ENCODE measurements around the gene ZFTA. TPM values are rescaled to one million over a fixed set of nuclear protein-coding genes. Genes with fewer than 3 reads are reported as not detected.

ZFTA gene
- total RNA-seq, 4 donors from 2014 or later: 13.2 to 31.8 (median 24.5) TPM

DNA sequence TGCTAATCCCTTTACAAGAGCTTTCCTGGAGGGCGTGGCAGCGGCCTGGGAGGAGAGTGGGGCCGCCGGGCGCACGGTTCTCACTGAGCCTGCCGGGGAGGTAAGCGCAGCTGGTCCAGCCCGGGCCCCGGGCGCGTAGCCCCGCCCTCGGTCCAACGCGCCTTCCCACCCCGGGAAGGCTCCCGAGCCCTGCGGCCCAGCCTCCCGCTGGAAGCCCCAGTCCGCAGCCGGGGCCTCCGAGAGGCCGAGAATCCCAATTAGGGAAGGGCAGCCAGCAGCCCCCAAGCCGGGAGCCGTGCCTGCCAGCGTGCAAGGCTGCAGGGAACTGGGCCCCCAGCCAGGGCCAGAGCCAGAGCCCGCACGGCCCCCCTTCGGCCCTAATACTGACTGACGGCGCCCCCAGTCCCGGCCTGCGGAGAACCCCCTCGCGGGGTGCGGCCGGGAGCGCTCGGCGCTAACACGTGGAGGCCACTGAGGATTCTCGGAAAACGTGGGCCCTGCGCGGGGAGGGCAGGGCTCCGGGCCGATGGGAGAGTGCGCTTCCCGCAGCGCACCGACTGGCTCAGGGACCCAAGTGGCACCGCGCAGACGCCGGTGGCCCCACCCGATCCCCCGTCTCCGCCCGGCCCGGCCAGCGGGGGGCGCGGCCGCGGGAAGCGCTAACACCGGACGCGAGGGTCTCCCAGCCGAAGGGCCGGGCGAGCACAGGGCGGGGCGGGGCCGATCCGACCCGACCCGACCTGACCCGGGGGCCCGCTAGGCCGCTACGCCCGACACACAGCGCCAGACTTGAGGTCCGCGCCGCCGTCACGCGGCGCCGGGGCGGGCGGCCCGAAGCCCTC is 5.7 kb downstream of the ZFTA start:
- ATAC-seq: peak; percentile 57
- peak overlapping the region; percentile 43 to 91 (median 88) for H3K27ac ChIP-seq
- TF ChIP-seq POLR2A (IDR thresholded peaks at IDR 0.05): peak in 1 of 2 donors; percentile 13
- TF ChIP-seq, protein P1, sequence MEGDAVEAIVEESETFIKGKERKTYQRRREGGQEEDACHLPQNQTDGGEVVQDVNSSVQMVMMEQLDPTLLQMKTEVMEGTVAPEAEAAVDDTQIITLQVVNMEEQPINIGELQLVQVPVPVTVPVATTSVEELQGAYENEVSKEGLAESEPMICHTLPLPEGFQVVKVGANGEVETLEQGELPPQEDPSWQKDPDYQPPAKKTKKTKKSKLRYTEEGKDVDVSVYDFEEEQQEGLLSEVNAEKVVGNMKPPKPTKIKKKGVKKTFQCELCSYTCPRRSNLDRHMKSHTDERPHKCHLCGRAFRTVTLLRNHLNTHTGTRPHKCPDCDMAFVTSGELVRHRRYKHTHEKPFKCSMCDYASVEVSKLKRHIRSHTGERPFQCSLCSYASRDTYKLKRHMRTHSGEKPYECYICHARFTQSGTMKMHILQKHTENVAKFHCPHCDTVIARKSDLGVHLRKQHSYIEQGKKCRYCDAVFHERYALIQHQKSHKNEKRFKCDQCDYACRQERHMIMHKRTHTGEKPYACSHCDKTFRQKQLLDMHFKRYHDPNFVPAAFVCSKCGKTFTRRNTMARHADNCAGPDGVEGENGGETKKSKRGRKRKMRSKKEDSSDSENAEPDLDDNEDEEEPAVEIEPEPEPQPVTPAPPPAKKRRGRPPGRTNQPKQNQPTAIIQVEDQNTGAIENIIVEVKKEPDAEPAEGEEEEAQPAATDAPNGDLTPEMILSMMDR (IDR thresholded peaks at IDR 0.05): peak in 3 of 4 experiments; percentile 28 to 49 (median 36)
- peak; percentile 36 for TF ChIP-seq POLR2AphosphoS5 (IDR thresholded peaks at IDR 0.05)
- TF ChIP-seq EP300 (IDR thresholded peaks at IDR 0.05): no peak
- WGBS, 2 donors (ENCODE audit: low coverage in 1 of 2): no CpG with 5 or more reads among the region's 96 CpGs
- H3K27me3 ChIP-seq: no peaks in the 10 kb centered on the region
- peaks cover 0 to 18% of the 10 kb centered on the region in 2 donors for H3K36me3 ChIP-seq
- H3K4me3 ChIP-seq: peak overlapping the region; percentile 40 to 69
- H3K4me1 ChIP-seq: peaks cover 0 to 65% (median 36%) of the 10 kb centered on the region in 3 donors
- H3K9me3 ChIP-seq: no peaks in the 10 kb centered on the region

DNA sequence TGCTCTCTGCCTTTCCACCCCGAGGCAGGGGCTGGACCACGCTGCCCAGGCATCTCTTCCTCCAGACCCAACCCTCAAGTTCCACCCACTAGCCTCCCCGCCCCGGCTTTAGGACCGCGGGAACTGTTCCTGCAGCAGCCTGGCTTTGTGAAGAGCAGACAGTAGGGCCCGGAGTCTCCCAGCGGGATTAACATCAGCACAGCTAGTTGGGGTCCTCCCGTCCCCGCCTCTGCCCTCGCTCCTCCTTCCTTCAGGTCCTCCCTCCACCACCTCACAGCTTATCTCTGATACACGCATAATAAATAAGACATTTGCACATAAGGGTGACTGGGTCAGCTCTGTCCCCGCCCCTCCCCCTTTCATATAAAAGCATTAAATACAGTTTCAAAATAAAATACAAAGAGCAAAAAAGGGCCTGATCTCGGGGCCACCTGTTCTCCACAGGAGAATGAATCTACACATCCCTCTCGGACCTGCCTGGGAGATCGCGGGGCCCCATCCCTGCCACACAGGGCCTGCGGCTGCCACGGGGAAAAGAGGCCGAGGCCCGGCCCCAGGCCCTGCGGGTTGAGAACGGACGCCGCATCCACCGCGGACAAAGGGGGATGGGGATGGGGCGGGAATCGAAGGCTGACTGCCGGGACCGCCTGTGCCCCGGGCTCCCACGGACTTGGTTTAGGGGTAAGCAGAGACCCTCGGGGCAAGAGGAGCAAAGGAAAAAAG is 6.5 kb downstream of the ZFTA start:
- Histone ChIP-seq H3K27me3 (no peaks in the 10 kb centered on the region), H3K27ac (peak overlapping the region in 3 of 4 donors; percentile 88 to 91 (median 89)), H3K36me3 (peaks cover 0 to 26% of the 10 kb centered on the region in 2 donors), H3K9me3 (no peaks in the 10 kb centered on the region), H3K4me3 (peak overlapping the region; percentile 40 to 69), H3K4me1 (peaks cover 0 to 62% (median 33%) of the 10 kb centered on the region in 3 donors)
- TF ChIP-seq POLR2AphosphoS5 (IDR thresholded peaks at IDR 0.05) (no peak), EP300 (IDR thresholded peaks at IDR 0.05) (no peak), POLR2A (IDR thresholded peaks at IDR 0.05) (no peak)
- TF ChIP-seq, protein P1 (IDR thresholded peaks at IDR 0.05): no peak
- ATAC-seq: no peak
- 8 to 67% methylated on average over 8 to 27 of the region's 34 CpGs for WGBS, 2 donors (ENCODE audit: low coverage in 1 of 2)

DNA sequence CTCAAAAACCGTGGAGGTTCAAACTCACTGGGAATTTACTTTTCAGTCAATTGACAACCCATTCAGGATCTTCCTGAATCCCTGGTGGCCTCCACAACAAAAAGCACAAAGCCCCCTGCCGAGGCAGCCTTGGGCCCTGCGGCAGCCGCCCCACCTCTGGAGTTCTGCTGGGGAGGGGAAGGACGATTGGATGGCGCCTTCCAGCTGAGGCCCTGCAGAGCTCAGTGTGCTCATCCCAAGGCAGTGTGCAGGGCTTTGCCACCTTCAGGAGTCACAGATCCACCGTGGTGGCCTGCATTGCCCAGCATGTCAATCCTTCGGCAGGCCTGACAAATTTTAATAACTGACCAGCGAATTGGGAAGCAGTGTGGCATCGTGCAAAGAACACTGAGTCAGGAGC is 7.4 kb downstream of the ZFTA start:
- Histone ChIP-seq H3K36me3 (peaks cover 0 to 35% of the 10 kb centered on the region in 2 donors), H3K9me3 (no peaks in the 10 kb centered on the region), H3K27ac (no peak overlapping the region), H3K4me1 (peaks cover 0 to 53% (median 24%) of the 10 kb centered on the region in 3 donors), H3K27me3 (no peaks in the 10 kb centered on the region), H3K4me3 (no peak overlapping the region)
- TF ChIP-seq, protein P1 (IDR thresholded peaks at IDR 0.05): no peak
- TF ChIP-seq POLR2AphosphoS5 (IDR thresholded peaks at IDR 0.05) (peak; percentile 16), EP300 (IDR thresholded peaks at IDR 0.05) (no peak), POLR2A (IDR thresholded peaks at IDR 0.05) (no peak)
- no peak for ATAC-seq
- WGBS, 2 donors (ENCODE audit: low coverage in 1 of 2): 60% methylated on average over 2 of the region's 10 CpGs; no CpG with 5 or more reads in 1 of the 2 donors

DNA sequence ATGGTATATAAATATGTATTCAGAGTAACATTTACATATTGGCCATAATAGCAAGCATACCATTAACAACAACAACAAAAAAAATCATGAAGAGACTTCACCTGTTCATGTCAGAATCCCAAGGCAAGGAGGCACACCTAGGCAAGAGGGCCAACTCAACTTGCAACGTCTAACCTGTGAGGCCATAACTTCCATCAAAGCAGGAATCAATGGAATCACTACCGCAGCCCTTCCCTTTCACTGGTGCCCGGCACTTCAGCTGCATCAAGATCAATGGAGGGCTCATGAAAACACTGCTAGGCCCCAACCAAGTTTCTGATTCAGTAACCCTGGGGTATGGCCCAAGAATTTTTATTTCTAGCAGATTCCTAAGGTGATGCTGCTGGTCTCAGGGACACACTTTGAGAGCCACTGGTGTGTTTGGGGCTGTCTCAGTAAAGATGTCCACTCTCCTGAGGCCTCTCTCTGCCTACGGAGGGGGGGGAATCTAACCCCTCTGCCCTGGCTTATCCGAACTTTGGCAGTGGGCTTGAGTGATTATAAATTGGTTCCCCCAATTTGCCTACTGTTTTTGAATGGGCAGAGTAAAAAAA is 8.0 kb downstream of the ZFTA start:
- 25 to 68% methylated on average over 1 to 5 of the region's 5 CpGs for WGBS, 2 donors (ENCODE audit: low coverage in 1 of 2)
- H3K4me3 ChIP-seq: no peak overlapping the region
- H3K27me3 ChIP-seq: no peaks in the 10 kb centered on the region
- H3K36me3 ChIP-seq: peaks cover 0 to 41% of the 10 kb centered on the region in 2 donors
- H3K9me3 ChIP-seq: no peaks in the 10 kb centered on the region
- H3K4me1 ChIP-seq: peaks cover 0 to 47% (median 18%) of the 10 kb centered on the region in 3 donors
- TF ChIP-seq EP300 (IDR thresholded peaks at IDR 0.05) (no peak), POLR2A (IDR thresholded peaks at IDR 0.05) (no peak), POLR2AphosphoS5 (IDR thresholded peaks at IDR 0.05) (no peak)
- TF ChIP-seq, protein P1 (IDR thresholded peaks at IDR 0.05): no peak
- H3K27ac ChIP-seq: no peak overlapping the region
- no peak for ATAC-seq

Data from gastroesophageal sphincter (tissue), 4 donors.